ENCODE data around the gene ZC3H7A.

Gene ZC3H7A

DNA sequence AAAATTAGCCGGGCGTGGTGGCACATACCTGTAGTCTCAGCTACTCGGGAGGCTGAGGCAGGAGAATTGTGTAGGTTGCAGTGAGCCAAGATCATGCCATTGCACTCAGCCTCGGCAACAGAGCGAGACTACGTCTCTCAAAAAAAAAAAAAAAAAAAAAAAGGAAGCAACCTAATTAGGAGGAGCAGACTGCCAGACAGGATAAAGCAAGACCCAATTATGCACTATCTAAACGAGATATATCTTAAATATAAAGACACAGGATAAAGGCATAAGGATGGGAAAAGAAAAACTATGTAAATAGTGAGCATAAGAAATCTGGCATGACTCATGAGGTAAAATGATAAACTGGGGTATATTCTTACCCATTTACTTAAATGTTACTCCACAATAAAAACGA lies 59.3 kb downstream of the ZC3H7A start:
- DNase-seq (ENCODE audit: low spot score), result no peak

DNA sequence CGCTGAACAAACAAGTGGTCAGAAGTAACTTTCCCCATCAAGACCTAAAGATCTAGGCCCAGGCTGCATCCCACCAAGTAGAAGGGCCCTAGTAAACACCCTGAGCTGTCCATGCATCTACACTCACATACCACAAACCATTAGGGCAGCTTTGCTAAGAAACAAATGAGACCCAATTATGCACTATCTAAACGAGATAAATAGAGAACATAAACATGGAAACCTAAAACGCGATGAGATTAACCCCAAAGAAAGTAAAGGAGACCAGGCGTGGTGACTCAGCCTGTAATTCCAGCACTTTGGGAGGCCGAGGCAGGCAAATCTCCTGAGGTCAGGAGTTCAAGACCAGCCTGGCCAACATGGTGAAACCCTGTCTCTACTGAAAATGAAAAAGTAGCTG lies 60.2 kb downstream of the ZC3H7A start:
- no peak for DNase-seq (ENCODE audit: low spot score)

DNA sequence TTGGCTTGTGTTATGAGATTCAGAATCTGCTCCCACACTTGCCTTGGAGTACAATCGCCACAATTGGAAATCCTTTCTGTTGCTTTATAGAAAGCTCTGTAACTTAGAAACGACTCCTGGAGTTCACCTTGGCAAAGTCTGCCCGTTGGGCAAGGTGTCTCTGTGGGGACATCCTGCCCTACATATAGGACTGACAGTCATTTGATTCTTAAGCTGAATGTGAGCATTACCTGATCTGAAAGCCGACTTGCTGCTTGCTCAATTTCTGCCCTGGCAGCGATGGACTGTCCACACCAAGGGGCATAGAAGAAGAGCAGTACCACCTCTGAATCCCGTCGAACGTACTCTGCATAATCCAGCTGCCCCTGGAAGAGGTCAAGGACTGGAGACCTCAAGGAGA lies 61.3 kb downstream of the ZC3H7A start:
- DNase-seq (ENCODE audit: low spot score), result no peak

DNA sequence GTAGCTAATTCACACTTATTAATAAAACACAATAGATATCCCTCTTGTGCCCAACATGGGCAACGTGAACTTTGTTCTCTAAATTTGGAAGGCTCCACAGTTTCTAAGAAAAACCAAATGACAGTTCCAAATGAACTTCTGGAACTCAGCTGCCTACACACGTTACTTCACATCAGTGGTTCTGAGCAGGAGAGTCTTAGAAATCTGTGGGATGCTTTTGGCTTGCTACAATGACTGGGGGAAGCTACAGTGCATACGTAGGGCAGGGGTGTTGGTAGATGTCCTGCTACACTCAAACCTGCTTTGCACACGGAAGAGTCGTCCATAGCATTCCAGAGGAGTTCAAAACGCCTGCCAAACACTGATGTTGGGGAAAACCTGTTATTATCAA lies 62.4 kb downstream of the ZC3H7A start:
- DNase-seq (ENCODE audit: low spot score), result no peak

DNA sequence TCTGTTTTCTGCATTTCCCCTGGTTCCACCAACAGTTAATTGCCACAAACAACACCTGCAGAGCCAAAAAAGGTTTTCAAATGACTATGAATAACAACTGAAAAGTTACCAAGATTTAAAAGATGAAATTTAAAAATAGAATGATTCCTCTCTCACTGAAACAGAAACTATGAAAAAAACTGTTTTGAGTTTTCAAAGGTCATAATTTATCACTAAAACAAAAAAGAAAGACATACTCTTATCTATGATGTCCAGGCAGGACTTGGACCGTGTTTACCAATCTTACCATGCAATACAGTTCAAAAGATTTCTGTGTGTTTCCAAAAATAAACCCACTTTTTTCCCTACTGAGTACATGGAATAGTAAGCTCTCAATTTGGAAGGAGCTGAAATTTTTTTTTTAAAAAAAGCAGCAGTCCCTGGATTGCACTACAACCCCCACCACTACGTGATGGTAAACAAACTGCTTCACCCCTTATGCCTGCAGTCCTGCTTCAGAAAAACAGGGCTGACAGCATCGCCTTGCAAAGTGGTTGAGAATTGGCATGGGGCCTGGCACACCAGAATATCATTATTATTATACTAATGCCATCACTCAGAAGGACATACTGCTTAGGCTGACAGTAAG lies 62.9 kb downstream of the ZC3H7A start:
- no peak for DNase-seq (ENCODE audit: low spot score)

DNA sequence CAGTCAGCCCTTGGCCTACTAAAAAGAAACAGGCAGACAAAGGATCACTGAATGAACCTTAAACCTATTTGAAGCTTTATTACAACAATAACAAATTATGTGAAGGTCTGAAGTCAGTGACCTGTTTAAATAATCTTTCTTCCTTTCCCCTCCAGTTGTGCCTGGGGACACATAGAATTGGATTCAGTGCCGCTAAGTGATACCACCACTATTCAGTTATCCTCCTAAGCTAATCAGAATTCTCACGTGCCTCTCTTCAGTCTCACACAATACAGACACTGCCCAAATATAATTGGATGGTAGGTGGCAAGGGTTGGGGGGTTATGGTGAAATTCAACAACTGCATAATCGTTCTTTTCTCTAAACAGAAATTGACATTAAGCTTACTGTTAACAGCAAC lies 65.8 kb downstream of the ZC3H7A start:
- DNase-seq (ENCODE audit: low spot score), result no peak

DNA sequence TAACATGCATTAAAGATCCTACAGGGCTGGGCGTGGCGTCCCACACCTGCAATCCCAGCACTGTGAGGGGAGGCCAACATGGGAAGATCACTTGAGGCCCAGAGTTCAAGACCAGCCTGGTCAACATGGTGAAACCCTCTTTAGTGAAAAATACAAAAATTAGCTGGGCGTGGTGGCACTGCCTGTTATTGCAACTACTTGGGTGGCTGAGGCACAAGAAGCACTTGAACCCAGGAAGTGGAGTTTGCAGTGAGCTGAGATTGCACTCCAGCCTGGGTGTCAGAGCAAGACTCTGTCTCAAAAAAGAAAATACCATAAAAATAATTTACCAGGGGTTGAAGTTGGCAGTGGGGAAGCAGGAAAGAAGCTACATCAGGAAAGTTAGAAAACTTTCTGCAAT lies 67.3 kb downstream of the ZC3H7A start:
- no peak for DNase-seq (ENCODE audit: low spot score)

DNA sequence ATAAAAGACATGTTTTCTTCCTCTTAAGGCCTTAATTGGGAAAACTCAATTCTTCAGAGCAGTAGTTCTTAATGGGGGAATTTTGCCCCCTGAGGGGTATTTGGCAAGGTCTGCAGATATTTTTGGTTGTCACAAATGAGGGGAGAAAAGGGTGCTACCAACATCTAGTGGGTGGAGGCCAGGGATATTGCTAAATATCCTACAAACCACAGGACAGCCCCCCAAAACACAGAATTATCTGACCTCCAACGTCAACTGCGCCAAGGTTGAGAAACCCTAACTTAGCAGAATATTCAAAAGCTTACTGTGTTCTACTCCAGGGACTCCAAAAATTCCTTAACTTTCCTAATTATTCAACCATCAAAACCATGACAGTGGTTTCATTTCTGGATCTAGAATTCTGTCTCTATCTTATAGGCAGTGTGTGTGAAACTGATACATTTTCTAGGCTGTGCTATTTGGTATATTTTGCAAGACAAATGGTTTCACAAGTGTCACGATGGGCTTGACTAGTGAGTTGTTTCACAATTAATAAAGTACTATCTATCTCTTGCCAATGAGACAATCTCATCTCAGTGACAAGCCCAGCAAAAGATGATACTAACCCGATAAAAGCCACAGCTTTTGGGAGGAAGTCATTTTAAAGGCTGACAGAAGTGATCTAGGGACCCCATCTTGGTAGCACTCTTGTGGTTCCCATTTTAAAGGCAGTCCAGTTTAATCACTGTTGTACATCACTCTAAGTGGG lies 69.1 kb downstream of the ZC3H7A start:
- DNase-seq (ENCODE audit: low spot score), result no peak

DNA sequence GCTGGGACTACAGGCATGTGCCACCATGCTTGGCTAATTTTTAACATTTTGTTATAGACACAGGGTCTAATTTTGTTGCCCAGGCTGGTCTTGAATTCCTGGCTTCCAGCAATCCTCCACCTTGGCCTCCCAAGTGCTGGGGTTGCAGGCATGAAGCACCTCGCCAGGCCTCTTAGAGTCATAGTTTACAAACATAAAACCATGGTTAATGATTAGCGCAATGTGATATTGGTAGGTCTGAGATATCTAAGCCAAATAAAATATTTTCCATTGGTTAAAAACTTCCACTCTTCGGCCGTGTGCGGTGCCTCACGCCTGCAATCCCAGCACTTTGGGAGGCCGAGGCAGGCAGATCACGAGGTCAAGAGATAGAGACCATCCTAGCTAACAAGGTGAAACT lies 71.0 kb downstream of the ZC3H7A start:
- DNase-seq (ENCODE audit: low spot score), result no peak

DNA sequence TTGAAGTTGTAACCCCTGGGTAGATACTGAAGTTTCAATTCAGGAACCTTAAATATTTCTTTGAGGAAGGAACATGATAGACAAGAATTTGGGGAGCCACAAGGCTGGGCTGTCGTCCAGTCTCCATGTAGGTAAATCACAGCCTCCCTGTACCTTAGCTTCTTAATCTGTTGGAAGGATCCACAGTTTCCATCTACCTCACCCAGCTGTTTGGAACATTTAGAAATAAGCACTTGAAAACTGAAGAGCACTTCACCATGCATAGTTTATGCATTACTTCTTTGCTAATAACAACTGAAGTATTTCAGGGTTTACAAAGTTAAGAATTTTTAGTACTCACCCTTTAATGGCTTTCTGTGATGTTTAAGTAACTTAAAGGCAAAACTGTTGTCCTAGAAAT lies 71.6 kb downstream of the ZC3H7A start:
- DNase-seq (ENCODE audit: low spot score), result no peak

DNA sequence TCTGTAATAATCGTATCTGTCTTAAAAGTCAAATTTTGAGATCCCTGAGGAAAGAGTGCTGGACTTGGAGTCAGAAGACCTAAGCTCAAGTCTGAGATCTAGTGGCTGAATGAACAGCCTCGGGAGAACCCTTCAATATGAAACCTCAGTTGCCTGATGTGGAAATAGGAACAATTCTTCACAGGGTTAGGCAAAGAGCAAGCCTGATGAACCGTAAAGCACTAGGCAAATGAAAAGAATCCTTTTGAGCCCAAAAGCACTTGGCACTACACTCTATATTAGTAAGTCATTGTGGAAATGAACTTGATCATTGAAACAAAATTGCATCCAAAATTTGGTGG lies 74.6 kb downstream of the ZC3H7A start:
- no peak for DNase-seq (ENCODE audit: low spot score)

DNA sequence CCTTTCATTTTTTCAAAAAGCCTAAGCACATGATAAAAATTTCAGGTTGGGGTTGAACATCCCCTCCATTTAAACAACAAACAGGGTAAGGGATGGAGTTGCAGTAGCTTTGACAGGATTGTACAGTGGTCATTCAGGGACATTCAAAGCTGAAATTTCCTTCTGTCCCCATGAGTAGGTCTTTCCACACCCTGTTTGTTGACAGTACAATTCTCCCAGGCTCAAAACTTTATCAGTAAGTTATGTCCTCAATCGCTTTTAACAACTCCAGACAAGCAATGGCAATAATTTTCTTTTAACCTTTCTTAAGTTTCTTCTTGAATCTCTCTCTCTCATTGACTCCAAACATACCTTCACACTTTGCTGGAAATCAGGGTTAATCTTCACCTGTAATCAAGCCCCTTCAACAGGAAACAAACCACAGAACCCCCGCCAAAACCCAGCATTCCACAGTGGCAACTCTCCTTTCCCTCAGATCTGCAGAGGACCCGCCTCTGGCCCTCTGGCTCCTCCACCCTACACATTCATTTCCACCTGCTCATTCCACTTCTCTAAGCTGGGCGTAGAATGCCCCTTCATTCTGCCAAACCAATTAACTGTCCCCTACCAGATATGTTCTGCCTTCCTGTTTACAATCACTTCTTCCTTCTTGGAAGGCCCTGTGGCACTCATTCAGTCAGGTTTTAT lies 75.1 kb downstream of the ZC3H7A start:
- no peak for DNase-seq (ENCODE audit: low spot score)

DNA sequence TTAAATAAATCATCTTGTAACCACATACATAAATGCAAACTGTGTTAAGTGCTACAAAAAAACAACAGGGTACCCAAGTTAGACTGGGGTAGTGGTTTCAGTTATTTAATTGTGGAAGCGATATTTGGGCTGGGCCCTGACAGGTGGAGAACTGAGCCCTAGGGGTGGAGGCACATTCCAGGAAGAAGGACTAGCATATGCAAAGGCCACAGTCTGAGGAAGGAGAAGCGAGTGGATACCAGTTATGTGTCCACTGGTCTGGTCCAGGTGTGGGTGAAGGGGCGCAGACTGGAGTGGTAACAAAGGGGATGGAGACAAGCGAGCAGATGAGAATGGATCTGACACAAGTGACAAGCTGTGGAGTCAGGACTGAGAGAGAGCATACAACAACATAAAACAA lies 77.3 kb downstream of the ZC3H7A start:
- DNase-seq (ENCODE audit: low spot score), result no peak

DNA sequence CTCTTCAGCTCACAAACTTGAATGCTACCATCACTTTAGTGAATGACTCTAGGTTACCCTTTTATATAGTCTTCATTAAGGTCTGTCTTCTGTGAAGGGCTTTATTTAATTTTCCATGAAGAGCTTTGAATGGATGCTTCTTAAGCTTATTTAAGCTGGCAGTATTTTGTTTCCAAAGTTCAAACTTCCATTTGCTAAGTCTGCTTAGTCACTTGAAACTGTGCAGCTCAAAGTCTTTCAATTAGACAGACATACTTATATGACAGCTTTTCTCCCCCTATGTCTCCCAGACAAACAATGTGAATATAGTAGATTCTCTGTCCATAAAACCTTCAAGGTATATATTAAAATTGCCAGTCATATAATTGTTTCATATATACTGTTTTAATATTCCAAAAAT lies 77.9 kb downstream of the ZC3H7A start:
- no peak for DNase-seq (ENCODE audit: low spot score)

DNA sequence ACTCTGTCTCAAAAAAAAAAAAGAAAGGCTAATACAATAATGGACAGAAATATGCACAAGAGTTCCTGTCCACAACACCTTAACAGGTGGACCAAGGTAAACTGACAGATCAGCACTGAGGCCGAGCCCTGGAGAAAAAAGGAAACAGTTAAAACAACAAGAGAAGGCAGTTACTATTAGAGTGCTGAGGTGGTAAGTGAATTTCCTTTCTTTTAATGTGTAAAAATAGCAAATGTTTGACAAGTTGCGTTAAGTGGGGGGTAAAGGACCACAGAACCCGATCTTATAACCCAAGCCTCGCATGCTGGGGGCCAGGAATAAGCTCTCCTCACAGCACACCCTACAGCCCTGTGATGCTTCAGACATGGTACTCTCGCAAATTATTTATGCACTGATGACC lies 79.2 kb downstream of the ZC3H7A start:
- no peak for DNase-seq (ENCODE audit: low spot score)

DNA sequence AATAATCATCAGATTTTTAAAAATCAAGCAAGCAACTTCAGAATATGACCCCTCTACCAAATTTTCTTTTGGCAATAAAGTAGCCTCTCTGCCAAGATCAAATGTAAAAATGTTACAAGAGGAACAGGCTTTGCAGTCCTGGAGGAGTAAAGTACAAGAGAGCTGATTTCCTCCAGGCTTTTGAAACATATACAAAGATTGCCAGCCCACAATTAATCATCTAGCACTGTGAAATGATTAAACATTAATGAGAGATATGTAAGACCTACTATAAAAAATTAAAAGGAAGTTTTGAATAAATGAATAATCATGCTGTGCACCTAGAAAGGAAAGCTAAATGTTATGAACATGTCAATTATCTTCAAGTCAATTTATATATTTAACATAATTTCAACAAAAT lies 80.7 kb downstream of the ZC3H7A start:
- DNase-seq (ENCODE audit: low spot score), result no peak

DNA sequence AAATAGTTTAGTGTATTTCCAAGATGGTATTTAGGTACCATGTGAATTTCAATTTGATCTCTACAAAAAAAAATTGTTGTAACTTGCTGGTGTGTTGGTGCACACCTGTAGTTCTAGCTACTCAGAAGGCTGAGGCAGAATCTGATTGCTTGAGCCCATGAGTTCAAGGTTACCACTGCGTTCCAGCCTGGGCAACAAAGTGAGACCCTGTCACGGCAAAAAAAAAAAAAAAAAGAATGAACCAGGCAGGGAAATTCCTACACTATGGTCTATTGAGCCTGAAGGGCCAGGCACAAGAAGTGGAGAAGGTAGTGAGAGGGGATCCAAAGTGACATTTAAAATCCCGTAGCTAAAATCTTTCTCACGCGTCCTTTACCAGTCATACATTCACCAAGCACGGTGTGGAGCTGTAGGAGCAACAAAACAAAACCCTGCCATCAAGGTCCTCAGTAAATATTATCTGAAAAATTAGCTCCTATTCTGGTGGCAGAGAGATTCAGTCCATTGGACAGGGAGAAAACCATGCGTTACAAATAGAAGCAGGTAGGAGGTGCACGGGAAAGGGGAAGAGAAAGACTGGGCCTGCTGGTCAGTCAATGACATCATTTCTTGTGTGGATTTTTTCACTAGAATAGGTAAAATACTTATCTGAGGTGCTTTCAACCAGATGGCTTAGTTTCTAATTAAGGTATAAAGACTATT lies 81.7 kb downstream of the ZC3H7A start:
- no peak for DNase-seq (ENCODE audit: low spot score)

DNA sequence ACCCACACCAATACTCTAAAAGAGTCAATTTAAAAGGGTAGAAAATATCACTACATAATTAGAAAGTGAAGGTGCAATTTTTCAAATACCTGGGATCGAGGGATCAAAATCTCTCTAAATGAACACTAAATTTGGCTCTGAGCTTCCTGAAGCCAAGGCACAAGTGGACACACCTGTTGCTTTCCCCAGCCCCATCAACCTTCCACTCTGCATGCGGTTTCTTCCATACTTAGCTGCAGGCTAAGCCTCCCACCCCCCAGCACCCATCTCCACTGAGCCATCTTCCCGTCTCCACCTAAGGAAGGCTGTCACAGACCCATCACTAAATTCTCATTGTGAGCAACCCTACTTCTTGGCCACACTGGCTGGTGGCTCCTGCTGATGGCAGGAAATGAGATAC lies 84.9 kb downstream of the ZC3H7A start:
- DNase-seq (ENCODE audit: low spot score), result no peak

DNA sequence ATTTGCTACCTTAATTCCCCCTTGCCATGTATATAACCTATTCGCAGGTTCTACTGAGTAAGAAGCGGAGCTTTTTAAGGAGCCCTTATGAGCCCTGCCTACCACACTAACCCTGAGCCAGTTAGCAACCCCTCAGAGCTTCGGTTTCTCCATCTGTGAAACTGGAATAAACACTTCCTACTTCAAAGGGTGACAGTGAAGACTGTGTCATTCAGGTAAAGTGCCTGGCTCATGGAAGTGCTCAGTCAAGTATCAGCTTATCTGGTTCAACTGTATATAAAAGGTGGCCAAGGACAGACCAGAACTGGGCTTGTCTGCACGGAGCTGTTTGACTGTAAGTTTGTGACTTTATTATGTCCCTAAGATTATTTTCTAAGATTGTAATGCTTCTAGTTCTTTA lies 85.4 kb downstream of the ZC3H7A start:
- no peak for DNase-seq (ENCODE audit: low spot score)

DNA sequence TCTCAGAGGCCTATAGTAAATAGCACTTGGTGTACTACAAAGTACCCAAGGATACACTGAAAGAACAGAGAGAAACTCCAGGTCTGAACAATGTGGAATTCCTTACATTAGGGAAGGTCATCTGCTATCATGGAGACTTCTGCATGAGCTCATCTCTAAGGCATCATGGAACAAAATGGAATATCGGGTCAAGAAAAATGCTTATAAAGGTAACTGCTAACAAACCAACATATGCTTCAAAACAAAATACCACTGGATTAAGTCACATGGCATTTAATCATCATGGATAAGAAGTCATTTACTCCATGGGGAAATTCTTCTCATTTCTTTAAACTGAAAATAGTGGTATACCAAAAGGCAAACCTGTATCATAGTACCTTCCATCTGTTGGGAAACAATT lies 88.6 kb downstream of the ZC3H7A start:
- no peak for DNase-seq (ENCODE audit: low spot score)

DNA sequence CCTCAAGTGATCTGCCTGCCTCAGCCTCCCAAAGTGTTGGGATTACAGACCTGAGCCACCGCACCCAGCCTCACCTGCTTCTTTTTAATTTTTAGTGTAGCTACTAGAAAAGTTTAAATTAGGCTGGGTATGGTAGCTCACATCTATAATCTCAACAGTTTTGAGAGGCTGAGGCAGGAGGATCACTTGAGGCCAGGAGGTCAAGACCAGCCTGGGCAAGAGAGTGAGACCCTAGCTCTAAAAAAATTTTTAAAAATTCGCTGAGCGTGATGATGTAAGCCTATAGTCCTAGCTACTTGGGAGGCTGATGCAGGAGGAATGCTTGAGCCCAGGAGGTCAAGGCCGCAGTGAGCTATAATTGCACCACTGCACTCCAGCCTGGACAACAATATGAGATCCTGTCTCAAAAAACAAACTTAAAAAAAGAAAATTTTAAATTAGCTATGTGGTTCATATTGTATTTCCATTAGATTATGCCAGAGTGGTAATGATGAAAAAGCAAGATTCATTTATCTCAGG lies 89.3 kb downstream of the ZC3H7A start:
- DNase-seq (ENCODE audit: low spot score), result no peak

DNA sequence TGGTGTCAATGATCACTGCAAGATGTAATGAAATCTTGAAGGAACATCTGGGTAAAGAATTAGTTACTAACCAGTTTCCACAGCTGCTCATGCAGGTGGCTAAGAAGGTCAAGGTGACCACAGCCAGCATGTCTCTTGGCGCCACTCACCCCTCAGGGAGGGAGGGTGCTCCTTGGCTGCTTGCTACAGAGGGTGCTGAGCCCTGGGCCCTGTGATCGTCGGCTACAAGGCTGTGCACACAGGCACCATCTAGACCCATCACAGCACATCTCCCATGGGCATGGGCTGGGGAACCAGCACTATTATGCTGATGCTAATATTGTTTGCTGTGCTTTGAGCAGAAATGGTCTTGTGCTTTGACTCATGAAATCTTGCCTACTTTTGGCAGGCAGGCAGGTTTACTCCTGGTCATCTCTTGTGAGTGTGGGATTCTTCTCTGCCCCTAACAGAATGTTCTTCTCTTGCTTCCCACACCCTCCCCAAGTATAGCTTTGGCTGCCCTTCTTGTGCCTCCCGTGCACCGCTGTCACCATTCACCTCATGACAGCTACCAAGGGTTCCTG lies 90.8 kb downstream of the ZC3H7A start:
- DNase-seq (ENCODE audit: low spot score), result no peak

All from CD4-positive, alpha-beta T cell treated with Interleukin-6 at 100 ng/mL for 8 hours (primary cell).